ENCODE data around the gene PGA4.

GRCh38 chr11:61277186-61278000 is 55.2 kb downstream of the PGA4 start:
- TF ChIP-seq CTCF (IDR thresholded peaks at IDR 0.05; ENCODE audit: low read depth, low read length, missing input control) (no peak), JUND (IDR thresholded peaks at IDR 0.05) (no peak)

All from liver (tissue), 3 donors.